Measurements from ENCODE around the gene DIPK2B.
A peak's percentile ranks its signal among the peaks of the same experiment; 100 is the strongest.

DIPK2B gene, protein sequence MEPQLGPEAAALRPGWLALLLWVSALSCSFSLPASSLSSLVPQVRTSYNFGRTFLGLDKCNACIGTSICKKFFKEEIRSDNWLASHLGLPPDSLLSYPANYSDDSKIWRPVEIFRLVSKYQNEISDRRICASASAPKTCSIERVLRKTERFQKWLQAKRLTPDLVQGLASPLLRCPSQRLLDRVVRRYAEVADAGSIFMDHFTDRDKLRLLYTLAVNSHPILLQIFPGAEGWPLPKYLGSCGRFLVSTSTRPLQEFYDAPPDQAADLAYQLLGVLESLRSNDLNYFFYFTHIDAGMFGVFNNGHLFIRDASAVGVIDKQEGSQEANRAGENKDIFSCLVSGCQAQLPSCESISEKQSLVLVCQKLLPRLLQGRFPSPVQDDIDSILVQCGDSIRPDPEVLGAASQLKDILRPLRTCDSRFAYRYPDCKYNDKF

DNA sequence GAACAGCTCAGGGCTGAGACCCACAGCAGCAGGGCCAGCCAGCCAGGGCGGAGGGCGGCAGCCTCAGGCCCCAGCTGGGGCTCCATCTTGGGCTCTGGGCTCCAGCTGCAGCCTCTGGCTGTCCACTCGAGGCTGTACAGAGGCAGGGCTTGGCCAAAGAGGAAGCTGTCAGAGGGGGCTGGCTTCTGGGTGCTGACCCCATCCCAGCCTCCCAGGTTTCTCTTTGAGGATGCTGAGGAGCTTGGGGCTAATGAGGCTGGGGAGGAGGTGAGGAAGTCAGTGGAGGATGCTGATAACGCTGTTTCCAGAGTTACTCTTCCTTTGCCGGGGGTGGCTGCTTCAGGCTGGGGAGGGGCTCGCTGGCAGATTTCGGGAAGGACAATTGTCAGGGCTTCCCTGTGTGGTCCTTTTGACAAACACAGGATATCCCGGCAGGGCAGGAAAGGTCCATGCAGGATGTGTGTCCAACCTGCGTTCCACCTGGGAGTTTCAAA lies at the start of gene DIPK2B:
Gene DIPK2B (minus strand): TSS at position 136 of the 494 bp plus-strand sequence. CDS start 50 bp downstream, at position 86.
- H3K27ac ChIP-seq = peak within 1 kb of the TSS in 1 of 2 donors; percentile 6
- TF ChIP-seq, protein P1, sequence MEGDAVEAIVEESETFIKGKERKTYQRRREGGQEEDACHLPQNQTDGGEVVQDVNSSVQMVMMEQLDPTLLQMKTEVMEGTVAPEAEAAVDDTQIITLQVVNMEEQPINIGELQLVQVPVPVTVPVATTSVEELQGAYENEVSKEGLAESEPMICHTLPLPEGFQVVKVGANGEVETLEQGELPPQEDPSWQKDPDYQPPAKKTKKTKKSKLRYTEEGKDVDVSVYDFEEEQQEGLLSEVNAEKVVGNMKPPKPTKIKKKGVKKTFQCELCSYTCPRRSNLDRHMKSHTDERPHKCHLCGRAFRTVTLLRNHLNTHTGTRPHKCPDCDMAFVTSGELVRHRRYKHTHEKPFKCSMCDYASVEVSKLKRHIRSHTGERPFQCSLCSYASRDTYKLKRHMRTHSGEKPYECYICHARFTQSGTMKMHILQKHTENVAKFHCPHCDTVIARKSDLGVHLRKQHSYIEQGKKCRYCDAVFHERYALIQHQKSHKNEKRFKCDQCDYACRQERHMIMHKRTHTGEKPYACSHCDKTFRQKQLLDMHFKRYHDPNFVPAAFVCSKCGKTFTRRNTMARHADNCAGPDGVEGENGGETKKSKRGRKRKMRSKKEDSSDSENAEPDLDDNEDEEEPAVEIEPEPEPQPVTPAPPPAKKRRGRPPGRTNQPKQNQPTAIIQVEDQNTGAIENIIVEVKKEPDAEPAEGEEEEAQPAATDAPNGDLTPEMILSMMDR (IDR thresholded peaks at IDR 0.05) = no peak
- H3K4me3 ChIP-seq = peak within 1 kb of the TSS; percentile 11
- no peak for DNase-seq (ENCODE audit: low spot score)

DNA sequence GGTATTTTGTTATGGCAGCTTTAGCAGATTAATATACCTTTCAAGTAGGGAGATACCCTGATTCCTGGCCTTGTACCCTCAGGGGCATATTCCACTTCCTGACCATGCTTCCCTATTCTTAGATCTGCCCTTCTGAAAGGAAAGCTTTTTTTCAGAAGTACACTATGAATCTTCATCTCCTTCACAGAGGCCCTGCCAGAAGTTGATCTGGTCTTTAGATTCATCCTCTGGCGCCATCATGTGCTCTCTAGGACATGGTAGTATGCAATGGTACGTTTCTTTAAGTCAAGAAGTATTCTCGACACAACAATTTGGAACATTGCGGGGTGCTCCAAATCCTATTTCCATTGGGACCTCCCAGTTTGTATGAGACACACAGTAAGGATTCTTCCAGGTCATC lies 39.6 kb upstream of the DIPK2B start:
- no peak overlapping the region for H3K4me3 ChIP-seq
- TF ChIP-seq, protein P1 (IDR thresholded peaks at IDR 0.05) = no peak
- no peak for DNase-seq (ENCODE audit: low spot score)
- H3K27ac ChIP-seq = no peak overlapping the region

DNA sequence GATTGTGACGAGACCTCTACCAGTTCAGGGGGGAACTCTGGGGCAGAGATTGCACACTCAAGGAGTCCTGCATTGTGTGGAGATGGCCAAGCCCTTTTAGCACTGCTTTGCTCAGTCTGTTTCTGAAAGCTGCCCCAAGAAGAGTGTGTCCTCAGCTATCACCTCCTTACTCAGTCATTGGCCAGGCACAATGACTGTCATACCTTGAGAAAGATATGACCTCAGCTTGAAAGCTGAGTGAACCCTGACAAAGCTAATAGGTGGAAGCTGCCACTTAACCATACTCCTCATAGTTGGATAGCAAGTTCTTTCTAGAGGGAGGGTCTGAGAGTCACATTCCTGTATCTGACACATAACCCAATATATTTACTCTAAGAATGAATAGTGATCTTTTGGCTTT lies 37.8 kb upstream of the DIPK2B start:
- TF ChIP-seq, protein P1 (IDR thresholded peaks at IDR 0.05) = no peak
- Histone ChIP-seq H3K27ac (no peak overlapping the region), H3K4me3 (no peak overlapping the region)
- DNase-seq (ENCODE audit: low spot score) = no peak

DNA sequence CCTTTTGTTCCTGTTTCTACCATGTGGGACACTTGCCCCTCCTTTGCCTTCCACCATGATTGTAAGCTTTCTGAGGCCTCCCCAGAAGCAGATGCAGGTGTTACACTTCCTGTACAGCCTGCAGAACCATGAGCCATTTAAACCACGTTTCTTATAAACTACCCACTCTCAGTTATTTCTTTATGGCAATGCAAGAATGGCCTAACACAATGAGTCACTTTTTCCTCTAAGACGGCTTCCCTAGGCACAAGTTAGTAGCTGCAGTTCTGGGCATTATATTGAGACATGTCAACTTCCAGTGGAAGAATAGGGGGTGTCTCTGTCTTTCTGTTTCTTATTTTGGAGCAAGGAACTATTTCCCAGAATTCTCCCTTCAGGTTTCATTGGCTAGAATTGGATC lies 32.9 kb upstream of the DIPK2B start:
- H3K27ac ChIP-seq = no peak overlapping the region
- no peak overlapping the region for H3K4me3 ChIP-seq
- TF ChIP-seq, protein P1 (IDR thresholded peaks at IDR 0.05) = no peak
- DNase-seq (ENCODE audit: low spot score) = no peak

DNA sequence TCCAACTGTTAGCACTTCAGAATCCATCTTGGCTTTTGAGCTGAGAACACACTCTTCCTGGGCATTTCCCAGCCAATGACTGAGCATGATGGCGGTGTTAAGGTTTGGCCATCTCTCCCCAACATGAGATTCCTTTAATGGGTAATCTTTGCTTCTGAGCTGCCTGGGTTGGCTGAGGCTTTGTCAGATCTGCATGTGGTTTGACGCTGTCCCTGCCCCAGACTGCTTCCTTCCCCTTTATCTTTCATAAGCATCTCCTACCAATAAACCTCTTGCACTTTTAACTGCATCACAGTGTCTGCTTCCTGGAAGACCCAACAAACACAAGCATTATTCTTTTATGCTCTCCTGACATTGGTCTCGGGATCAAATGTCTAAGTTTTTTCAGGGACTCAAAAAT lies 31.5 kb upstream of the DIPK2B start:
- no peak overlapping the region for H3K27ac ChIP-seq
- no peak overlapping the region for H3K4me3 ChIP-seq
- TF ChIP-seq, protein P1 (IDR thresholded peaks at IDR 0.05) = no peak
- DNase-seq (ENCODE audit: low spot score) = no peak

GRCh38 chrX:45230410-45230809 lies 29.7 kb upstream of the DIPK2B start:
- no peak overlapping the region for H3K4me3 ChIP-seq
- H3K27ac ChIP-seq = no peak overlapping the region
- TF ChIP-seq, protein P1 (IDR thresholded peaks at IDR 0.05) = no peak
- DNase-seq (ENCODE audit: low spot score) = no peak

- no peak overlapping the region for H3K27ac ChIP-seq
- no peak overlapping the region for H3K4me3 ChIP-seq
- DNase-seq (ENCODE audit: low spot score) = no peak
- TF ChIP-seq, protein P1 (IDR thresholded peaks at IDR 0.05) = no peak
Measured at GRCh38 chrX:45229348-45229747, 28.7 kb upstream of the DIPK2B start.

All from coronary artery (tissue), 2 donors.